Bronchial epithelial cell (primary cell): ENCODE data around the gene TWF2. TPM values are rescaled to one million over a fixed set of nuclear protein-coding genes. Genes with fewer than 3 reads are reported as not detected.
A peak's percentile ranks its signal among the peaks of the same experiment; 100 is the strongest.

Experiments
- DNase-seq: peaks from one replicate; pipeline ENCODE4 v3.0.0-alpha.2; 2010; ENCODE audit warnings: low read depth
- FAIRE-seq: peaks from 2 replicates; lab custom pipeline; 2011; peaks lifted over from hg19 to GRCh38; lab: Jason Lieb, UNC
- H3K27me3 ChIP-seq: 2 replicates; pipeline ENCODE4 v1.5.1; 2011; ENCODE audit warnings: low read length; ENCODE audit not compliant: control insufficient read depth, insufficient read depth
- H3K36me3 ChIP-seq: 2 replicates; pipeline ENCODE4 v1.5.1; 2011; ENCODE audit warnings: low read length; ENCODE audit not compliant: control insufficient read depth, insufficient read depth
- H3K4me3 ChIP-seq: 2 replicates; pipeline ENCODE4 v1.5.1; 2011; ENCODE audit warnings: mild to moderate bottlenecking, low read depth, low read length, control low read depth
- total RNA-seq: library from RNA; depleted of rRNA; stranded (reverse); fragments of >200 nt; gene quantifications from 2 replicates; pipeline ENCODE4 v1.2.1, GENCODE V29; 2014
- TF ChIP-seq, protein P1 (sequence below): IDR thresholded peaks from 2 replicates; pipeline ENCODE4 v1.5.1; 2011; ENCODE audit warnings: mild to moderate bottlenecking, moderate library complexity, low read length, control low read depth, inconsistent platforms; ENCODE audit not compliant: insufficient read depth, severe bottlenecking

TWF2 gene
- total RNA-seq, 1 donor from 2014 or later, result 57.7 TPM

DNA sequence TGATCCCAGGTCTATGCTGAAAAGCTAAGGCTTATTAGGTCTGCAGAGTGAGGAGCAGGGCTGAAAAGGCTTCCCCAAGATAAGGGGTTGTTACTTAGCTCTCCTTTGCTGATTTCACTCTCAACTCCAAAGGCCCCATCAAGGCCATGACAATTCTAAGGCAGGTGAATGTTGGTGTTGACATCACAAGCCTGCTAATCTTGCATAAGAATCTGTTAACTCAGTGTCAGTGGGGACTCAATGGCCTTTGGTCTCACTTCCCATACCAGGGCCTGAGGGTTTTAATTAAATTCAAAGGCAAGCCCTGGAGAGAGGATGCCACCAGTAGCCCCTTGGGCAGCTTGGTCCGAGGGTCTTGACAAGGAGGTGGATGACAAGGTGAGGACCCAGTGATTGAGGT, 50.4 kb downstream of the TWF2 start:
- no peak for DNase-seq
- no peaks in the 10 kb centered on the region for H3K36me3 ChIP-seq
- FAIRE-seq, result no peak
- H3K4me3 ChIP-seq, result no peak overlapping the region
- TF ChIP-seq, protein P1, sequence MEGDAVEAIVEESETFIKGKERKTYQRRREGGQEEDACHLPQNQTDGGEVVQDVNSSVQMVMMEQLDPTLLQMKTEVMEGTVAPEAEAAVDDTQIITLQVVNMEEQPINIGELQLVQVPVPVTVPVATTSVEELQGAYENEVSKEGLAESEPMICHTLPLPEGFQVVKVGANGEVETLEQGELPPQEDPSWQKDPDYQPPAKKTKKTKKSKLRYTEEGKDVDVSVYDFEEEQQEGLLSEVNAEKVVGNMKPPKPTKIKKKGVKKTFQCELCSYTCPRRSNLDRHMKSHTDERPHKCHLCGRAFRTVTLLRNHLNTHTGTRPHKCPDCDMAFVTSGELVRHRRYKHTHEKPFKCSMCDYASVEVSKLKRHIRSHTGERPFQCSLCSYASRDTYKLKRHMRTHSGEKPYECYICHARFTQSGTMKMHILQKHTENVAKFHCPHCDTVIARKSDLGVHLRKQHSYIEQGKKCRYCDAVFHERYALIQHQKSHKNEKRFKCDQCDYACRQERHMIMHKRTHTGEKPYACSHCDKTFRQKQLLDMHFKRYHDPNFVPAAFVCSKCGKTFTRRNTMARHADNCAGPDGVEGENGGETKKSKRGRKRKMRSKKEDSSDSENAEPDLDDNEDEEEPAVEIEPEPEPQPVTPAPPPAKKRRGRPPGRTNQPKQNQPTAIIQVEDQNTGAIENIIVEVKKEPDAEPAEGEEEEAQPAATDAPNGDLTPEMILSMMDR, result no peak
- H3K27me3 ChIP-seq, result peaks cover 2% of the 10 kb centered on the region

DNA sequence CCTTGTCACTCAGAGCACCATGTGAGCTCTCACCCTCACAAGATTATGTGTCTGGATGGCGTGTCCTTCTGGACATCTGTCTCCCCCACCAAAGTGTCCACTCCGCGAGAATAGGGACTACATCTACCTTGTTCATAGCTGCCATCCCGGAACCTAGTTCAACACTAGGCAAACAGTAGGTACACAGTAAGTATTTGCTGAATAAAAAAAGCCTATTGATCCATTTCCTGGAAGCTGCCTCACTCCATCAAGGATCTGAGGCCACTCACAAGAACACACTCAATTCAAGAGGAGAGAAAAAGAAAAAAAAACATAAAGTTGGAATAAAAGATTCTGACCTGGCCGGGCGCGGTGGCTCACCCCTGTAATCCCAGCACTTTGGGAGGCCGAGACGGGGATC, 52.2 kb downstream of the TWF2 start:
- no peaks in the 10 kb centered on the region for H3K36me3 ChIP-seq
- no peak overlapping the region for H3K4me3 ChIP-seq
- DNase-seq, result no peak
- FAIRE-seq, result peak; percentile 13
- TF ChIP-seq, protein P1, result no peak
- H3K27me3 ChIP-seq, result peaks cover 2% of the 10 kb centered on the region

DNA sequence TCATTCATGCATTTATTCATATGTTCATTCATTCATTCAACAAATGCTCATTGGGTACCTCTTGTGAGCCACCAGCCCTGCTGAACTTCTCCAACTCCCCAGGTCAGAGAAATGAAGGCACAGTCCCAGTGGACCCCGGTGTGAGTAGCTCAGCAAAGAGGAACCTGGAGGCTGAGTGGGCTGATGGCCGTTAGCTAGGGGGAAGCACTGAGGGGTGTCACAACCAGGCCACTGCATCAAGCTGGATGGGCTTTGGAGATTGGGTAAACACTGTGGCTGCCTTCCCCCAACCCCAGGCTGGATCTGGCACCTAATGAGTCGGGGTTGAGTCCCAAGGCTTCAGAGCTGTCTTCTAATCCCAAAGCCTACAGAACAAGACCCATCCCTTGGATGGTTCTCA, 53.1 kb downstream of the TWF2 start:
- no peak for FAIRE-seq

DNA sequence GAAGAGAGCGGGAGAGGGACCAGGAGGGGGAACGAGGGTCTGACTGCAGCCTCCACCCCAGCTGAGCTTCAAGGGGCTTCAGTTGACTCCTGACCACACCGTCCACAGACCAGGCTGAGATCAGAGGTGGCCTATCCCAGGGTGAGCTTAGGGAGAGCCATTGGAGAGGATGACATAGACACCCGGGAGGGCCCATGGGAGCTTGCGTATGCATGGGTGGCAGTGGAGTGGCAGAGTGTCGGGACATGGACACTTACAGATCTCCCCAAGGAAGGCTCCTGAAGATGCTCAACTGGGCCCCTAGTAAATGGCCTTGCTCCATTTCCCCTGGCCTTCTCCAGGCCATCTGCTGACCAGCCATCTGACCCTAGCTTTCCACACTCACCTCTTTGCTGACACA, 53.6 kb downstream of the TWF2 start:
- H3K4me3 ChIP-seq, result no peak overlapping the region
- TF ChIP-seq, protein P1, result no peak
- no peaks in the 10 kb centered on the region for H3K27me3 ChIP-seq
- no peak for DNase-seq
- H3K36me3 ChIP-seq, result no peaks in the 10 kb centered on the region
- no peak for FAIRE-seq

More for the DNA sequence above, 53.1 kb downstream of the TWF2 start:
- Histone ChIP-seq H3K4me3 (no peak overlapping the region), H3K27me3 (no peaks in the 10 kb centered on the region), H3K36me3 (no peaks in the 10 kb centered on the region)
- DNase-seq, result no peak
- TF ChIP-seq, protein P1, result no peak

DNA sequence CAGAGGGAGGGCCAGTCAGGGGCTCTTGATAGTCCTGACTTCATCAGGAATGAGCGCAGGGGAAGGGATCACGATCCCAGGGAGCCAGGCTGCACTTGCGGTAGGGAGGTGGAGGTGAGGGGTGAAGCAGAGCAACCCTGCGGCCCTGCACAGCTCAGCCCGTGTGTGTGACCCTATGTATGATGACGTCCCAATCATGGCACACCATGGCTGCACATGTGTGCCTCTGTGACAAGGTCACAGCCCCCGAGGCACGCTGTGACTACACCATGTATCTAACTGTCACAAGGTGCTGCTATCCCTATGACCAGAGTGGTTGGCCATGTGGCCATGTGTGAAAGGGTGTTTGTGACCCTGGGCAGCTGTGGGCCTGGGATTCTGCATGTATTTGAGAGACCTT, 54.3 kb downstream of the TWF2 start:
- no peak for FAIRE-seq

More for the DNA sequence above, 54.3 kb downstream of the TWF2 start:
- Histone ChIP-seq H3K27me3 (no peaks in the 10 kb centered on the region), H3K36me3 (no peaks in the 10 kb centered on the region), H3K4me3 (no peak overlapping the region)
- TF ChIP-seq, protein P1, result no peak
- no peak for DNase-seq
